Measurements from ENCODE around the gene GDPD4. TPM values are rescaled to one million over a fixed set of nuclear protein-coding genes. Genes with fewer than 3 reads are reported as not detected.

GDPD4 gene
- total and polyA plus RNA-seq, 2 of the 4 experiments (the other 2 are of a cell fraction), result not detected

DNA sequence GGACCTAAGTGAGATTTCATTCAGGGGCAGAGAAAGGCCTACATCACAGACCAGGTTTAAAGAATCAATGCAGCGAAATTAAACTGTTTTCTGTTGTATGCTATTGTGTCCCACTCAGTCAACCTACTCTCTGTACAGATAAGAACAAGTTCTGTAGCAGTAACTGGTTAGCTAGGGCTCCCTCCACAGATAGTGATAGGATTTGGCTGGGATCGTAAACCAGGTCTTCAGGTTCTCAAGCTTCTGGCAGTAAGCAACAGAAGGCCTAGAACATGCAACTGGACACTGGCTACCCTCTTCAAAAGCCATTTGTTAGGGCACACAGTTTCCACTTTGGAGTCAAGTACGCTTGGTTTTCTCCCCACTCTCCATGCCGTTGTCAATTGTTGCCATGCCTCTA is 69.2 kb downstream of the GDPD4 start:
- Histone ChIP-seq H3K27ac (ENCODE audit: insufficient read depth, low read length) (no peak overlapping the region), H3K9ac (ENCODE audit: low read depth, low read length) (no peak overlapping the region), H4K91ac (ENCODE audit: insufficient read depth, low read depth, low read length) (no peak overlapping the region), H2AFZ (replicated peaks; ENCODE audit: low read length, poor library complexity) (no peak overlapping the region), H3K4me1 (ENCODE audit: control insufficient read depth, insufficient read depth, low read length) (no peaks in the 10 kb centered on the region), H3K23ac (ENCODE audit: low read depth, low read length) (no peak overlapping the region), H3K9me3 (ENCODE audit: control insufficient read depth, insufficient read depth, low read length) (no peaks in the 10 kb centered on the region), H2BK15ac (ENCODE audit: low read depth, low read length) (no peak overlapping the region), H3K27me3 (ENCODE audit: control insufficient read depth, insufficient read depth, low read length) (peaks cover 1% of the 10 kb centered on the region; the same call in 1 of the 2 replicates), H4K5ac (ENCODE audit: low read depth, low read length) (no peak overlapping the region), H2AK5ac (ENCODE audit: low read depth, low read length) (no peak overlapping the region), H3K9me1 (ENCODE audit: insufficient read depth, low read length) (no peaks in the 10 kb centered on the region), H2BK20ac (ENCODE audit: low read depth, low read length) (no peak overlapping the region), H2BK120ac (ENCODE audit: low read depth, low read length) (no peak overlapping the region), H4K8ac (ENCODE audit: low read depth in 2 of 2, low read length in 2 of 2) (no peak overlapping the region), H3K4ac (ENCODE audit: low read depth, low read length) (no peak overlapping the region), H3K4me3 (ENCODE audit: insufficient read depth, low read depth, low read length) (no peak overlapping the region), H3K79me1 (ENCODE audit: low read depth in 1 of 2, low read length in 2 of 2) (no peaks in the 10 kb centered on the region), H4K20me1 (ENCODE audit: insufficient read depth, low read length) (no peaks in the 10 kb centered on the region), H3K18ac (ENCODE audit: low read depth, low read length) (no peak overlapping the region), H3K4me2 (ENCODE audit: low read depth, low read length) (no peak overlapping the region), H3K56ac (ENCODE audit: extremely low read depth, insufficient read depth, low read length) (no peak overlapping the region), H2AK9ac (replicated peaks; ENCODE audit: low read depth, low read length, poor library complexity) (no peak overlapping the region), H3K14ac (replicated peaks; ENCODE audit: low read depth, low read length) (no peak overlapping the region), H2BK5ac (ENCODE audit: low read depth, low read length, poor library complexity, severe bottlenecking) (no peak overlapping the region), H3K36me3 (ENCODE audit: control insufficient read depth, insufficient read depth, low read length) (no peaks in the 10 kb centered on the region)
- POLR2A ChIA-PET (ENCODE audit: unreplicated experiment), result no interaction called here
- CTCF ChIA-PET, result no interaction called here
- DNase-seq, result no peak
- BruUV-seq (replicated peaks), result no TSS peak
- intact Hi-C loops (cut with micrococcal nuclease) (loop anchor here (10.0 kb wide), 1 partner anchor 183 kb away; no protein-coding TSS in a partner anchor), dilution Hi-C loops (cut with HindIII; ENCODE audit: low sequenced_read_pairs, unreplicated experiment) (no loop called here), in situ Hi-C loops (cut with MboI; ENCODE audit: low sequenced_read_pairs) (no loop called here)
- ATAC-seq (ENCODE audit: low read depth), result no peak
- no peak for TF ChIP-seq SMC3 (IDR thresholded peaks at IDR 0.05; ENCODE audit: low read depth, low read length)
- 100% methylated on average over 1 of the region's 4 CpGs; no CpG with 5 or more reads in 1 of the 2 experiments for WGBS, 2 experiments (ENCODE audit: extremely low coverage in 2 of 2, insufficient read length in 1 of 2)
